ENCODE measurements around the gene GNG10.
"Not testable (repeated sequence)": the region's sequence is repeated elsewhere in the genome, so short reads cannot be mapped to it uniquely, and the experiment has no call there.

The GNG10 gene

GRCh38 chr9:111658943-111659342, 2.5 kb upstream of the GNG10 start:
- DNase-seq, result no peak

- DNase-seq, result no peak
Measured at GRCh38 chr9:111659691-111660090, 1.7 kb upstream of the GNG10 start.

- DNase-seq, result peak; percentile 18
Measured at GRCh38 chr9:111661802-111662521, 557 bp downstream of the GNG10 start.

- DNase-seq, result no peak
Measured at GRCh38 chr9:111662576-111663300, 1.3 kb downstream of the GNG10 start.

GRCh38 chr9:111663301-111663823, 2.0 kb downstream of the GNG10 start:
- no peak for DNase-seq

GRCh38 chr9:111668026-111668573, 6.7 kb downstream of the GNG10 start:
- no peak for DNase-seq

- not testable (repeated sequence) for DNase-seq
Measured at GRCh38 chr9:111668601-111669000, 7.2 kb downstream of the GNG10 start.

- no peak for DNase-seq
Measured at GRCh38 chr9:111674319-111674718, 12.9 kb downstream of the GNG10 start.

- no peak for DNase-seq
Measured at GRCh38 chr9:111676116-111676515, 14.7 kb downstream of the GNG10 start.

GRCh38 chr9:111678293-111678692, 16.9 kb downstream of the GNG10 start:
- DNase-seq, result no peak

- no peak for DNase-seq
Measured at GRCh38 chr9:111679199-111679598, 17.8 kb downstream of the GNG10 start.

GRCh38 chr9:111683392-111683791, 22.0 kb downstream of the GNG10 start:
- DNase-seq, result no peak

GRCh38 chr9:111691672-111692329, 30.4 kb downstream of the GNG10 start:
- no peak for DNase-seq

GRCh38 chr9:111696796-111697195, 35.4 kb downstream of the GNG10 start:
- no peak for DNase-seq

GRCh38 chr9:111700776-111701175, 39.4 kb downstream of the GNG10 start:
- DNase-seq, result no peak

GRCh38 chr9:111704503-111704902, 43.1 kb downstream of the GNG10 start:
- no peak for DNase-seq

- no peak for DNase-seq
Measured at GRCh38 chr9:111711548-111711947, 50.1 kb downstream of the GNG10 start.

- DNase-seq, result no peak
Measured at GRCh38 chr9:111712369-111712768, 51.0 kb downstream of the GNG10 start.

- DNase-seq, result no peak
Measured at GRCh38 chr9:111715471-111715870, 54.1 kb downstream of the GNG10 start.

- DNase-seq, result no peak
Measured at GRCh38 chr9:111719541-111719940, 58.1 kb downstream of the GNG10 start.

Data from CD4-positive, alpha-beta T cell treated with Interleukin-15 for 1 hour (primary cell).